NB4 (cell line): ENCODE data around the gene CITED1.

Experiments
- POLR2A ChIP-seq: IDR thresholded peaks from 2 replicates; pipeline ENCODE4 v1.6.1; 2011; ENCODE audit warnings: mild to moderate bottlenecking; ENCODE audit not compliant: insufficient read length; ENCODE audit errors: extremely low read depth
- TF ChIP-seq, protein P1 (sequence below): IDR thresholded peaks from one replicate; pipeline ENCODE4 v1.5.1; 2012; ENCODE audit warnings: low read depth, low read length
- TF ChIP-seq, protein P2 (sequence below): IDR thresholded peaks from 2 replicates; pipeline ENCODE4 v1.6.1; 2011; ENCODE audit warnings: low read depth, low read length

DNA sequence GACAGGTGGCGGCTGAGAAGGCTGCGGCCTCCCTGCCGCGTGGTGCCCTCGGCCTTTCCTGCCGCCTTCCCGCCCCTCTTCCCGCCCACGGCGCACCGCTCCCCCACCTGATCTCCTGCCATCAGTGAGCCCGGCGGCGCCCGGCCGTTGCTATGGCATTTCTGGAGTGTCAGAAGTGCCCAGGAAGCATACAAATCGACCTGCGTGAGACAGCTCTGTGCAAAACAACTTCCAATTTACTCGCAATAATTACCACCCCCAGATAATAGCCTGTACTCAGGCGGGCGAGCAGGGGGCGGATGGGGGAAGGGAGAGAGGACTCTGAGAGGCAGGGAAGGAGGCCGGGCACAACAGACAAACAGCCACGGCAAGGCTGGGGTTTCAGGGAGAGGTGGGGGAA is 50.3 kb downstream of the CITED1 start:
- TF ChIP-seq, protein P1, sequence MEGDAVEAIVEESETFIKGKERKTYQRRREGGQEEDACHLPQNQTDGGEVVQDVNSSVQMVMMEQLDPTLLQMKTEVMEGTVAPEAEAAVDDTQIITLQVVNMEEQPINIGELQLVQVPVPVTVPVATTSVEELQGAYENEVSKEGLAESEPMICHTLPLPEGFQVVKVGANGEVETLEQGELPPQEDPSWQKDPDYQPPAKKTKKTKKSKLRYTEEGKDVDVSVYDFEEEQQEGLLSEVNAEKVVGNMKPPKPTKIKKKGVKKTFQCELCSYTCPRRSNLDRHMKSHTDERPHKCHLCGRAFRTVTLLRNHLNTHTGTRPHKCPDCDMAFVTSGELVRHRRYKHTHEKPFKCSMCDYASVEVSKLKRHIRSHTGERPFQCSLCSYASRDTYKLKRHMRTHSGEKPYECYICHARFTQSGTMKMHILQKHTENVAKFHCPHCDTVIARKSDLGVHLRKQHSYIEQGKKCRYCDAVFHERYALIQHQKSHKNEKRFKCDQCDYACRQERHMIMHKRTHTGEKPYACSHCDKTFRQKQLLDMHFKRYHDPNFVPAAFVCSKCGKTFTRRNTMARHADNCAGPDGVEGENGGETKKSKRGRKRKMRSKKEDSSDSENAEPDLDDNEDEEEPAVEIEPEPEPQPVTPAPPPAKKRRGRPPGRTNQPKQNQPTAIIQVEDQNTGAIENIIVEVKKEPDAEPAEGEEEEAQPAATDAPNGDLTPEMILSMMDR, result no peak
- TF ChIP-seq POLR2A, result no peak
- TF ChIP-seq, protein P2, sequence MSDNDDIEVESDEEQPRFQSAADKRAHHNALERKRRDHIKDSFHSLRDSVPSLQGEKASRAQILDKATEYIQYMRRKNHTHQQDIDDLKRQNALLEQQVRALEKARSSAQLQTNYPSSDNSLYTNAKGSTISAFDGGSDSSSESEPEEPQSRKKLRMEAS, result no peak
